Measurements from ENCODE around the gene CUBN. TPM values are rescaled to one million over a fixed set of nuclear protein-coding genes. Genes with fewer than 3 reads are reported as not detected.

The CUBN gene
- total RNA-seq, 1 experiment from 2014 or later, result 0.46 TPM

- H3K27me3 Mint-ChIP-seq (ENCODE audit: low read depth), result no peaks in the 10 kb centered on the region
- DNase-seq (ENCODE audit: low spot score) (no peak), ATAC-seq (no peak)
- TF ChIP-seq ZNF317 (CRISPR knock-in tag; IDR thresholded peaks at IDR 0.05; ENCODE audit: borderline replicate concordance, low read depth), result no peak
- TF ChIP-seq ZNF121 (CRISPR knock-in tag; IDR thresholded peaks at IDR 0.05), result no peak
- CTCF ChIA-PET, result interaction anchor here (0.8 to 1.2 kb wide), 3 partner anchors 11 to 171 kb away, joined by 3 to 4 read pairs (median 3); no protein-coding TSS in a partner anchor
- no peak overlapping the region for H3K27ac Mint-ChIP-seq
- H3K9me3 Mint-ChIP-seq, result no peaks in the 10 kb centered on the region
- POLR2A ChIA-PET, result no interaction called here
- H3K36me3 Mint-ChIP-seq, result no peaks in the 10 kb centered on the region
- no peak overlapping the region for H3K4me3 Mint-ChIP-seq
- H3K4me1 Mint-ChIP-seq, result peaks cover 15% of the 10 kb centered on the region
Observed at GRCh38 chr10:17062009-17062408, 67.6 kb downstream of the CUBN start.

DNA sequence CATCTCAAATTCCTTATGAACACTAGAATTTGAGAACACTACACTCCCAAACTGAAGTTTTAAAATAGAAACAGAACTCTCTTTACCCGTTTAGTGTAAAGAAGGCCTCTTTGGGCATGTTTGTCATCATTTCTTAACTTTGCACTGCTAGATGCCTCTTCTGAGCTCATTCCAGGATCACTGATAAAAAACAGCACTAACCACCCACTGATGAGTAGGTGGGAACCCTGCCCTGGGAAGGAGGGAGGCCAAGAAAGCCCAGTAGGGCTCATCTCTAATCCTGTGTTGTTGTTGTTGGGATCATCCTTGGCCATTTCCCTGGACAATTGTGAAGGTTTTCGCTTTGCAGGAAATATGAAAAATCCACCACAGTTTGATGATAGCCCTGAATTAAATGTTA, 68.2 kb downstream of the CUBN start:
- Mint-ChIP-seq H3K27ac (no peak overlapping the region), H3K36me3 (no peaks in the 10 kb centered on the region), H3K27me3 (ENCODE audit: low read depth) (no peaks in the 10 kb centered on the region), H3K9me3 (no peaks in the 10 kb centered on the region), H3K4me1 (peaks cover 15% of the 10 kb centered on the region), H3K4me3 (no peak overlapping the region)
- TF ChIP-seq AR (CRISPR knock-in tag; IDR thresholded peaks at IDR 0.05) (no peak), ZNF671 (CRISPR knock-in tag; IDR thresholded peaks at IDR 0.05) (no peak), SMAD3 (CRISPR knock-in tag; IDR thresholded peaks at IDR 0.05; ENCODE audit: borderline replicate concordance) (no peak), MAX (CRISPR knock-in tag; IDR thresholded peaks at IDR 0.05) (no peak), ZNF512 (CRISPR knock-in tag; IDR thresholded peaks at IDR 0.05; ENCODE audit: borderline replicate concordance) (no peak), ATF1 (CRISPR knock-in tag; IDR thresholded peaks at IDR 0.05) (no peak), ZNF219 (CRISPR knock-in tag; IDR thresholded peaks at IDR 0.05; ENCODE audit: borderline replicate concordance) (no peak), E2F1 (CRISPR knock-in tag; IDR thresholded peaks at IDR 0.05) (no peak), EMX1 (CRISPR knock-in tag; IDR thresholded peaks at IDR 0.05) (no peak), ZNF232 (CRISPR knock-in tag; IDR thresholded peaks at IDR 0.05) (no peak), TP53 (CRISPR knock-in tag; IDR thresholded peaks at IDR 0.05) (no peak)
- TF ChIP-seq, protein P1, sequence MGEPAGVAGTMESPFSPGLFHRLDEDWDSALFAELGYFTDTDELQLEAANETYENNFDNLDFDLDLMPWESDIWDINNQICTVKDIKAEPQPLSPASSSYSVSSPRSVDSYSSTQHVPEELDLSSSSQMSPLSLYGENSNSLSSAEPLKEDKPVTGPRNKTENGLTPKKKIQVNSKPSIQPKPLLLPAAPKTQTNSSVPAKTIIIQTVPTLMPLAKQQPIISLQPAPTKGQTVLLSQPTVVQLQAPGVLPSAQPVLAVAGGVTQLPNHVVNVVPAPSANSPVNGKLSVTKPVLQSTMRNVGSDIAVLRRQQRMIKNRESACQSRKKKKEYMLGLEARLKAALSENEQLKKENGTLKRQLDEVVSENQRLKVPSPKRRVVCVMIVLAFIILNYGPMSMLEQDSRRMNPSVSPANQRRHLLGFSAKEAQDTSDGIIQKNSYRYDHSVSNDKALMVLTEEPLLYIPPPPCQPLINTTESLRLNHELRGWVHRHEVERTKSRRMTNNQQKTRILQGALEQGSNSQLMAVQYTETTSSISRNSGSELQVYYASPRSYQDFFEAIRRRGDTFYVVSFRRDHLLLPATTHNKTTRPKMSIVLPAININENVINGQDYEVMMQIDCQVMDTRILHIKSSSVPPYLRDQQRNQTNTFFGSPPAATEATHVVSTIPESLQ (CRISPR knock-in tag; IDR thresholded peaks at IDR 0.05), result no peak
- ATAC-seq, result no peak
- ChIA-PET CTCF (no interaction called here), POLR2A (no interaction called here)
- no peak for DNase-seq (ENCODE audit: low spot score)

DNA sequence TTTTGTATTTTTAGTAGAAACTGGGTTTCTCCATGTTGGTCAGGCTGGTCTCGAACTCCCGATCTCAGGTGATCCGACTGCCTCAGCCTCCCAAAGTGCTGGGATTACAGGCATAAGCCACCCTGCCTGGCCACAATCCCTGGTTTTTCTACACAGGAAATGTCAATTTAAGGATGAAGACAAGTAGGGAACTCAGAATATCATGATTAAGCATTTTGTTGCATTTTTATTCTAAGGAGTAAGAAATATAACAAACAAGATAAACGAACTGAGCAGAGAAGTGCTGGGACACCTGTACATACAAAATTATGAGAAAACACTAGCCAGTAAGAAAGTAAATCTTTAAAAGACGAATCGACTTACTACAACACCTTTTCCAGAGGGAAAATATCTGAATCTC, 69.3 kb downstream of the CUBN start:
- ChIA-PET CTCF (no interaction called here), POLR2A (no interaction called here)
- DNase-seq (ENCODE audit: low spot score) (no peak), ATAC-seq (no peak)
- H3K27me3 Mint-ChIP-seq (ENCODE audit: low read depth), result no peaks in the 10 kb centered on the region
- peaks cover 14% of the 10 kb centered on the region for H3K4me1 Mint-ChIP-seq
- no peaks in the 10 kb centered on the region for H3K36me3 Mint-ChIP-seq
- no peak overlapping the region for H3K4me3 Mint-ChIP-seq
- no peak overlapping the region for H3K27ac Mint-ChIP-seq
- no peaks in the 10 kb centered on the region for H3K9me3 Mint-ChIP-seq
- TF ChIP-seq GRHL2 (CRISPR knock-in tag; IDR thresholded peaks at IDR 0.05; ENCODE audit: insufficient replicate concordance, severe bottlenecking), result no peak
- TF ChIP-seq ZNF425 (CRISPR knock-in tag; conservative IDR thresholded peaks at IDR 0.05), result no peak
- TF ChIP-seq CBFB (CRISPR knock-in tag; IDR thresholded peaks at IDR 0.05; ENCODE audit: low read depth), result no peak
- TF ChIP-seq ZNF416 (CRISPR knock-in tag; IDR thresholded peaks at IDR 0.05), result no peak
- TF ChIP-seq, protein P1 (CRISPR knock-in tag; IDR thresholded peaks at IDR 0.05), result no peak
- no peak for TF ChIP-seq USF1 (CRISPR knock-in tag; IDR thresholded peaks at IDR 0.05)

Measured in WTC11 (cell line).